A549 (cell line): ENCODE measurements around the gene DDX10.

Experiments
- BHLHE40 ChIP-seq: IDR thresholded peaks from 2 replicates; pipeline ENCODE4 v1.6.1; 2012; ENCODE audit warnings: low read depth, low read length, inconsistent platforms
- CHD4 ChIP-seq: fragments of 200-600 bp; sonication (generic); IDR thresholded peaks from 2 replicates; pipeline ENCODE4 v1.6.1; 2016; ENCODE audit warnings: antibody characterized with exemption, mild to moderate bottlenecking, borderline replicate concordance
- CTCF ChIP-seq: fragments of >200 bp; sonication (Bioruptor Twin); formaldehyde crosslinking; IDR thresholded peaks from 3 replicates; pipeline ENCODE4 v1.5.1; 2016
- ELK1 ChIP-seq: fragments of 150-350 bp; IDR thresholded peaks from 2 replicates; pipeline ENCODE4 v1.6.1; 2014; ENCODE audit warnings: low read depth, mild to moderate bottlenecking, low read length
- FOSL2 ChIP-seq, 2 experiments: fragments of 450-650 bp in 1 of 2; fragments of >200 bp in 1 of 2; sonication (Bioruptor Twin) in 1 of 2; formaldehyde crosslinking; IDR thresholded peaks; 2 replicates each; pipeline versions ENCODE4 v1.5.0 to v1.6.1; 2016 to 2020; ENCODE audit warnings: mild to moderate bottlenecking in 1 of 2, moderate library complexity in 1 of 2
- MAFK ChIP-seq: fragments of 450-650 bp; IDR thresholded peaks from 2 replicates; pipeline ENCODE4 v1.6.1; 2014; ENCODE audit not compliant: partially characterized antibody
- POLR2A ChIP-seq: IDR thresholded peaks from 2 replicates; pipeline ENCODE4 v1.6.1; 2012; ENCODE audit warnings: mild to moderate bottlenecking, low read length
- POLR2AphosphoS2 ChIP-seq: conservative IDR thresholded peaks from 2 replicates; pipeline ENCODE4 v1.6.1; 2012; ENCODE audit warnings: low read length, improper control_type of control experiment, inconsistent platforms
- RAD21 ChIP-seq, 2 experiments: fragments of >200 bp in 1 of 2; sonication (Bioruptor Twin) in 1 of 2; formaldehyde crosslinking in 1 of 2; IDR thresholded peaks in 1 of 2; conservative IDR thresholded peaks in 1 of 2; 2 replicates in 1 of 2; 3 replicates in 1 of 2; pipeline ENCODE4 v1.6.1; 2012 to 2018; ENCODE audit warnings: inconsistent platforms in 1 of 2
- RNF2 ChIP-seq: fragments of 200-600 bp; sonication (generic); IDR thresholded peaks from 2 replicates; pipeline ENCODE4 v1.6.1; 2016; ENCODE audit warnings: low read depth, mild to moderate bottlenecking, antibody characterized with exemption, moderate library complexity, borderline replicate concordance
- ZSCAN20 ChIP-seq: fragments of 250-450 bp; sonication (Bioruptor Pico); IDR thresholded peaks from 2 replicates; pipeline ENCODE4 v1.8.0; 2022; ENCODE audit warnings: mild to moderate bottlenecking, moderate library complexity

- TF ChIP-seq POLR2A (no peak), RAD21 (conservative IDR thresholded peaks at IDR 0.05 in 1 of 2, IDR thresholded peaks at IDR 0.05 in 1 of 2) (no peak), CTCF (no peak), POLR2AphosphoS2 (no peak), MAFK (no peak), FOSL2 (IDR thresholded peaks at IDR 0.05) (no peak), FOSL2 (CRISPR knock-in tag; IDR thresholded peaks at IDR 0.05) (no peak), ELK1 (no peak), RNF2 (no peak), BHLHE40 (no peak), ZSCAN20 (CRISPR knock-in tag) (no peak), CHD4 (no peak)
These were observed 117.1 kb downstream of the DDX10 start for GRCh38 chr11:108781946-108782345.
